Stromal cell of bone marrow (primary cell): ENCODE data around the gene HS3ST5.

ENCODE experiments used
- DNase-seq: peaks from one replicate; pipeline ENCODE4 v3.0.0-alpha.2; 2012; ENCODE audit warnings: low read depth

Gene HS3ST5

GRCh38 chr6:114342826-114343781 lies at the start of gene HS3ST5:
HS3ST5 (minus strand) TSS chr6:114343023; CDS start chr6:114062845, 280,178 bp downstream.
- no peak for DNase-seq

DNA sequence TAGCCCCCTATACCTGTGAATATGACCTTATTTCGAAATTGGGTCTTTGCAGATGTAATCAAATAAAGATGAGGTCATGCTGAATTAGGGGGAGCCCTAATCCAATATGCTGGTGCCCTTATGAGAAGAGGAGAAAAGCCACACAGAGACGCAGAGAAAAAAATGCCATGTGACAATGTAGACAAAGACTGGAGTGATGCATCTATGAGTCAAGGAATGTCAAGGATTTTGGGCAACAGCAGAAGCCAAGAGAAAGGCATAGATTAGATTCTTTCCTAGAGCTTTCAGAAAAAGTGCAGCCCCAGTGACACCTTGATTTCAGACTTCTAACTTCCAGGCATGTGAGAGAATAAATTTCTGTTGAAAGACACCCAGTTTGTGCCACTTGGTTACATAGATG lies 47.4 kb upstream of the HS3ST5 start:
- no peak for DNase-seq

DNA sequence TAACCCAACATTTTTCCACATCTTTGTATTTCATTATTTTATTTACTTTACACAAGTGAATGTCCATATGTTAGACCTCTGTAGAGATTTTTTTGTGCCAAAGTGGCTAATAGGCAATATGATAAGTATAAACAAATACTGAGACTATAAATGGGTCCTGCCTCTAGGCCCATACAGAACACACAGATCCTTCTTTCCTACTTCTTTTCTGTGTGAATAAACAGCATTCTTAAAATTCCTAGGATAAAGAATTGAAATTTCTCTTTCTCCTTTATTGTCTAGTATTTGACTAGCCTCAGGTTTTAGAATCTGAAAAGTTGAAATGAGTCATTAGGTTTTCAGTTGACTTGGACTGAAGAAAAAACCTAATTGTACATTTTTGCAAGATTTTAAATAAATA lies 46.3 kb upstream of the HS3ST5 start:
- no peak for DNase-seq

- DNase-seq = no peak
Observed at GRCh38 chr6:114382406-114382805, 39.6 kb upstream of the HS3ST5 start.

- DNase-seq = no peak
Observed at GRCh38 chr6:114377881-114378280, 35.1 kb upstream of the HS3ST5 start.

- no peak for DNase-seq
Observed at GRCh38 chr6:114376611-114377175, 33.9 kb upstream of the HS3ST5 start.

DNA sequence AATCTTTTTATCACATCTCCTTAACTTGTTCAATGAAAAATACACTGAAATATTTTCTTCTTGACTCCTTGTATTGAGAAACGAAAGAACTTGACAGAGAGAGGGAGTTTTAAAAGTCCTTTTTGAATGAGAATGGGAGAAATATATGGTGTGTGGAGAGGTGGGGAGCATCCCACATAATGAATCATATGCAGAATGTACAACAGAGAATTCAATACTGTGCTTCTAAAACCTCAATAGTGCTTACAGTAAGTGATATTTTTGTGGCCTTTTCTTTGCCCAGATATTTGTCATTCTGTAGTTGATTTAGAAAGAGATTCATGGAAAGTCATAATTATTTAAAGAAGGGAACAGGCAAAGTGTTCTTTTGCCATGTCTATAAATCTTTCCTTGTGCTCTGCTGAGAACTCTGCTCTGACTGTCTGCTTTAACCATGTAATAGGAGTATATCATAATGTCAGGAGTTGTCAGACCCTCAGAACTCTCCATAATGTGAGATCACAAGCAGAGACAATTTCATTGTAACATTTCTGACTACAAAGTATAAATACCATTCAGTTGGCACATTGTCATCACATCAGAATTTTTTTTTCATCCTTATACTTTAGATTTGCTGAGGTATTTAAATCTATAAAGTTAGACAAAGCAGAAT lies 32.8 kb upstream of the HS3ST5 start:
- no peak for DNase-seq

GRCh38 chr6:114367315-114367961 lies 24.6 kb upstream of the HS3ST5 start:
- no peak for DNase-seq

DNA sequence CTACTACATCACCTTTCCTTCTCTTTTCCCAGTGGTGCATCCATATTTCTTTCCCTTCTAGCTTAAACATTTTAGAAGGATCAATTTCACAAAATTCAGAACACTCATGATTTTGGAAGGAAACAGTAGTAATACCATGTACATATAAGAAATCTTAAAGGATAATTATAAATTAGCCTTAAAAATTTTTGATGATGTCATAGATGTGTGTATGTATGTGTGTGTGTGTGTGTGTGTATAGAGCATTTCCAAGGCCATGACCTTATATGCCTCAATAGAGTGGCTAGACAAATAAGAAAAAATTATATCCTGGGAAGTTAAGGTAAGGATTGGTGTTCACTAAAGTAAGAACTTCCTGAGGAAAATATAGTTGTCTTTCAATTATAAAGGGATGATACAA lies 24.1 kb upstream of the HS3ST5 start:
- no peak for DNase-seq

DNA sequence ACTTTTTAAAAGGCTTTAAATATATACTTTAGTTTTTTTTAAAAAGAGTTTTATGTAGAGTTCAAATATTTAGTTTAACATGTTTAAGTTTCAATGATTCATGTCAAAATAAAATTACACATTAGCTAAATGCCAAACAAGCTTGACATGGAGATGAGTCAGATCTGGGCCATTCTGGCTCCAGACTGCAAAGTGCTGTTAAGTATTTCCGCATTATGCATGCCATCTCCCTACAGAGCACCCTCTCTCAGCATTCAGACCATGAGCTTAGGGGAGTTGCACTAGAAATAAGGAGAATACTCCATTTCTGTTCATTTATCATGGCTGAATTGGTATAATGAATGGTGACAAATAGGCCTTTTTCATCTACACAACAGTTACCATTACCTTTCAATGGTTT lies 21.5 kb upstream of the HS3ST5 start:
- peak; percentile 53 for DNase-seq

- DNase-seq = no peak
Observed at GRCh38 chr6:114362957-114363356, 20.1 kb upstream of the HS3ST5 start.

GRCh38 chr6:114362396-114362795 lies 19.6 kb upstream of the HS3ST5 start:
- no peak for DNase-seq

DNA sequence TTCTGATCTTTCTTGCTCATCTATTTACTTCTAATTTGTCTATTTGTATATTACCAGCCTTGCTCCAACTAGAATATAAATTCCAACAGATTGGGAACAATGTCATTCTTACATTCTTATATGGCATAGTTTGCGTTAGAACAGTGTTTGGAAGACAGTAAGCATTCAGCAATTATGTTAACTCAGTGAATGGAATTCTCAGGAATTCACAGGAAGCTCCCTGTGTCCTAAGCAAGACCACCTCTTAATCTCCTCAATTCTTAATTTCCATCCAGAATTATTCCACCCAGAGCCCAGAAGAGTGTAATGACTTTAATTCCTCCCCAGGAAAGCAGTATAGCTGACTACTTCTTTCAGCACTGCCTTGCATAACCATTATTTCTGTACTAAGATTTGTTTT lies 18.2 kb upstream of the HS3ST5 start:
- no peak for DNase-seq

- DNase-seq = no peak
Observed at GRCh38 chr6:114355300-114355699, 12.5 kb upstream of the HS3ST5 start.

DNA sequence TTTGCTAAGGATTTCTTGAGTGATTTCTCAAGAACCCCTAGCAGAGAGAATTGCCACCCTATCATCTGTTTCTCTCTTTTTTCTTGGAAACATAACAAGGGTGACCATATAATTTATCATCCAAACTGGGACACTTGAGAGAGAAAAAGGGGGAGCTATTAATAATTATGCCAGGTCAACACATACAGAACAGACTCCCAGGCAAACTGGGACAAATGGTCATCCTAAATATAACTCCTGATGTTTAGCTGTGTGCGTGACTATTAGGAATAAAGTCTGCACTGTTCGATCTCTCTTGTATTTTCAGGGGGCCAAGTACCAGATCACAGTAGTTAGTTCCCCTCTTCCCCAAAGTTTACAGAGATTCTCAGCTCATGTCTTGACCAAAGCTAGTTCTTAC lies 11.7 kb upstream of the HS3ST5 start:
- DNase-seq = no peak

GRCh38 chr6:114346451-114346850 lies 3.6 kb upstream of the HS3ST5 start:
- DNase-seq = no peak

- DNase-seq = no peak
Observed at GRCh38 chr6:114344971-114345275, 2.1 kb upstream of the HS3ST5 start.

DNA sequence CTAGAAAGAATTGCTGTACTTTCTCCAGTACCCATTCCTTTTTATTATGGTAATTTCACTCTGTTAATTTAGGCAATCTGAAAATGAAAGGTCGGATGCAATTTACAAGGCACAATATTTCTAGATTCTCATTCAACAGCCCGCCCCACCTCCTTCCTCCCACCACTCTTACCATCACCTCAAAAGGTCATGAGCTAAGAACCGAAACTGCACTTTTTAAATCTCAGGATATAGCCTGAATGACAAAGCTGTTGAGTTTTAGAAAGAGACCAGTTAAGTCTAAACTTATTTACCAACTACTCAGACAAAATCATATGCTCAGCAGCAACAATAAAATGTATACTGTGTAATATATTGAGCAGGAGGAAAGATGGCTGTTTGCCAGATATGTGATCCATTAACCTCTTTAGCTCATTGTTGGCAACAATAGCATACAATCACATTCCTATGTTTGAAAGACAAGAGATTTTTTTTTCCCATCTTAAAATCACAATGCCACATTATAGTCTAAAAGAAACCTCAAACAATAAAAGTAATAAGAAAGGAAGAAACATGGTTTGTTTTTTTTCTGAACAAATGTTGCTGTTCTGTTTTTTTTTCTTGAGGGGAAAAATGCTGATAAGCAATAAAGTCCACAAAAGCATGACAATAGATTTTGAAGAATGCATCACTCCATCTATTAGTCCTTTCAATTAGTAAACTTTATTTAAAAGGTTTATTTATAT lies 1.6 kb upstream of the HS3ST5 start:
- DNase-seq = no peak

GRCh38 chr6:114343782-114344144 lies 940 bp upstream of the HS3ST5 start:
- DNase-seq = no peak

GRCh38 chr6:114342086-114342825 lies 567 bp downstream of the HS3ST5 start:
- no peak for DNase-seq

DNA sequence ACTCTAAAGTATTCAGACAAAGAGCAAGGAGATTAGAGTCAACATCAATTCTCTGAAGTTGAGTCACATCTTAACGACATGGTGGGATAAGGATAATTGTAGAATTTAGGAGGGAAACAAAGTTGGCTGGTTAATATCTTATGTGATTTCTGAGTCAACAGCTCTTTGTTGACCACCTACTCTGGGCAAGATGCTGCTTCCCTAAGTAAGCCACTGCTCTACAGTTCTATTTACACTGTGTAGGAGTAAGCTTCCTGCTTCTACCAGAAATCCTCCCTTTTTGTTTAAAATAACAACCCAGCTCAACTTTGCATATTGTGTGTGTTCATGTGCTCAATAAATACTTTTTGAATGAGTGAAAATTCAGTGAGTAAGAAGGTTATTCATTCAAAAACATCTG lies 3.1 kb downstream of the HS3ST5 start:
- no peak for DNase-seq
